HUES64 (cell line): ENCODE measurements around the gene NECAB3.

Source experiments
- H3K27ac ChIP-seq: 2 replicates; pipeline ENCODE4 v1.7.0; 2013; ENCODE audit warnings: low read depth, low read length, inconsistent platforms
- H3K27me3 ChIP-seq: 2 replicates; pipeline ENCODE4 v1.6.1; 2013; ENCODE audit warnings: mild to moderate bottlenecking, low read length; ENCODE audit not compliant: insufficient read depth
- H3K36me3 ChIP-seq: 2 replicates; pipeline ENCODE4 v1.6.1; 2013; ENCODE audit warnings: mild to moderate bottlenecking, low read length; ENCODE audit not compliant: insufficient read depth
- H3K4me1 ChIP-seq: 2 replicates; pipeline ENCODE4 v1.6.1; 2013; ENCODE audit warnings: mild to moderate bottlenecking, low read length, moderate library complexity; ENCODE audit not compliant: insufficient read depth
- H3K4me3 ChIP-seq: 2 replicates; pipeline ENCODE4 v1.5.1; 2013; ENCODE audit warnings: mild to moderate bottlenecking, low read length, moderate library complexity
- H3K9ac ChIP-seq: 2 replicates; pipeline ENCODE4 v1.6.1; 2013; ENCODE audit warnings: mild to moderate bottlenecking, low read depth, low read length
- H3K9me3 ChIP-seq: 2 replicates; pipeline ENCODE4 v1.6.1; 2013; ENCODE audit warnings: low read depth, low read length; ENCODE audit not compliant: insufficient read depth
- WGBS: fragments of 150-250, 120-280 bp; methylation state at CpG from one replicate; pipeline ENCODE4 v1.1.7; 2013; ENCODE audit warnings: missing lambda C conversion rate; 5-methylcytosine and 5-hydroxymethylcytosine counted together

Gene NECAB3

DNA sequence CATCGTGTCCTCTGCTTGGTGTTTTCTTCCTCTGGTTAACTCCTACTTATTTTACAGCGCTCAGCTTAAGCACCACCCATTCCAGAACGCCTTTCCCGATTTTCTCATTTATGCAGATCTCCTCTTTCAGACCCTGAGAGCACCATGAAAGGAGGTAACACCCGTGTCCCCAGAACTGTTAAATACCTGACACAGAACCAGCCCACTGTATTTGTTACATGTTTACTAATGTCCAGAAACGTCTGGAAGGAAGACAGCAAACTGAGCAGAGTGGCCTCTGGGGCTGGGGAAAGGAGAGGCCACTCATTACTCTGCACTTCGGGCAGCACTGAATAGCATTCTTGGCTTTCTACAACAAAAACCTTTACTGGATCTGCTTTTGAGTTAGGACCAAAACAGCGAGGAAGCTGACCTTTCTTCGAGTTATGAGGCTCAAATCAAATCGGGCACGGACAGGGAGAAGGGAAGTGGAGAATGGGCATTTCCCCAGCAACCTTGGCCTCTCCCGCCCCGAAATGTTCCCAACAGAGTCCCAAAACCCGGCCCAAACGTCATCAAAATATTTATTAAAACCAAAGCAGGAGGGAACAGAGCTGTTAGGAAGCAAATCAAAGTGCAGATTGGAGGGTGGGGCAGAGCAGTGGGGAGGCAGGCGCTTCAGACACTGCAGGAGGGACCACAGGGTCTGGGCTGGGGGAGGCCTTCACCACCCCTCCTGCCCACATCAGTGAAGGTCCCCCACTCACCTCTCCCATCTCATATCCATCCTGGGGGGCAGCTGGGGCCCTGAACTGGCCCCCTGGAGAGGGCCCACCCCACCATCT, 1.1 kb upstream of the NECAB3 start:
- H3K27ac ChIP-seq, result no peak overlapping the region; the same call in 1 of the 2 replicates
- no peaks in the 10 kb centered on the region for H3K9me3 ChIP-seq
- 54% methylated on average over 16 of the region's 16 CpGs for WGBS
- H3K4me1 ChIP-seq, result peaks cover 13% of the 10 kb centered on the region
- no peak overlapping the region for H3K9ac ChIP-seq
- H3K36me3 ChIP-seq, result peaks cover 53% of the 10 kb centered on the region
- H3K4me3 ChIP-seq, result peak overlapping the region; percentile 77
- no peaks in the 10 kb centered on the region for H3K27me3 ChIP-seq

- Histone ChIP-seq H3K9ac (peak overlapping the region; percentile 75), H3K36me3 (peaks cover 39% of the 10 kb centered on the region), H3K4me1 (peaks cover 13% of the 10 kb centered on the region), H3K9me3 (no peaks in the 10 kb centered on the region), H3K27ac (no peak overlapping the region), H3K27me3 (no peaks in the 10 kb centered on the region), H3K4me3 (peak overlapping the region; percentile 77)
- 5% methylated on average over 29 of the region's 29 CpGs for WGBS
These were observed 576 bp downstream of the NECAB3 start for GRCh38 chr20:33673410-33674293.

DNA sequence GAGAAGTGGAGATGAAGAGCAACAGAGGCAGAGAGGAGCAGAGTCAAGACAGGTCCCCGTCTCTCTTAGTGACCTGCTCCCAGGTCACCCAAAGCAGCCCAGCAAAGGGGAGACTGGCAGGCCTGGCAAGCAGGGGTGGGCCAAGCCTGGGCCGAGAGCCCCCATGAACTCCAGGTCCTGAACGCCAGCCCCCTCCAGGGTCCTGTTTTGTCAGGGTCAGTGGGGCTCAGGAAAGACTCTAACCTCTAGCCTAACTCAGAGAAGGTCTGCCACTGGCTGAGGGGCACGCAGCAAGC, 1.2 kb downstream of the NECAB3 start:
- no peak overlapping the region for H3K27ac ChIP-seq
- H3K4me1 ChIP-seq, result peaks cover 13% of the 10 kb centered on the region
- H3K36me3 ChIP-seq, result peaks cover 36% of the 10 kb centered on the region
- WGBS, result 67% methylated on average over 4 of the region's 4 CpGs
- no peaks in the 10 kb centered on the region for H3K9me3 ChIP-seq
- no peaks in the 10 kb centered on the region for H3K27me3 ChIP-seq
- peak overlapping the region; percentile 75 for H3K9ac ChIP-seq
- peak overlapping the region; percentile 77 for H3K4me3 ChIP-seq

- H3K9ac ChIP-seq, result no peak overlapping the region
- H3K27me3 ChIP-seq, result peaks cover 2% of the 10 kb centered on the region
- H3K4me3 ChIP-seq, result peak overlapping the region; percentile 77
- 69% methylated on average over 17 of the region's 17 CpGs for WGBS
- peaks cover 31% of the 10 kb centered on the region for H3K36me3 ChIP-seq
- H3K4me1 ChIP-seq, result peaks cover 13% of the 10 kb centered on the region
- no peaks in the 10 kb centered on the region for H3K9me3 ChIP-seq
- H3K27ac ChIP-seq, result no peak overlapping the region
These were observed 1.7 kb downstream of the NECAB3 start for GRCh38 chr20:33672426-33673113.

DNA sequence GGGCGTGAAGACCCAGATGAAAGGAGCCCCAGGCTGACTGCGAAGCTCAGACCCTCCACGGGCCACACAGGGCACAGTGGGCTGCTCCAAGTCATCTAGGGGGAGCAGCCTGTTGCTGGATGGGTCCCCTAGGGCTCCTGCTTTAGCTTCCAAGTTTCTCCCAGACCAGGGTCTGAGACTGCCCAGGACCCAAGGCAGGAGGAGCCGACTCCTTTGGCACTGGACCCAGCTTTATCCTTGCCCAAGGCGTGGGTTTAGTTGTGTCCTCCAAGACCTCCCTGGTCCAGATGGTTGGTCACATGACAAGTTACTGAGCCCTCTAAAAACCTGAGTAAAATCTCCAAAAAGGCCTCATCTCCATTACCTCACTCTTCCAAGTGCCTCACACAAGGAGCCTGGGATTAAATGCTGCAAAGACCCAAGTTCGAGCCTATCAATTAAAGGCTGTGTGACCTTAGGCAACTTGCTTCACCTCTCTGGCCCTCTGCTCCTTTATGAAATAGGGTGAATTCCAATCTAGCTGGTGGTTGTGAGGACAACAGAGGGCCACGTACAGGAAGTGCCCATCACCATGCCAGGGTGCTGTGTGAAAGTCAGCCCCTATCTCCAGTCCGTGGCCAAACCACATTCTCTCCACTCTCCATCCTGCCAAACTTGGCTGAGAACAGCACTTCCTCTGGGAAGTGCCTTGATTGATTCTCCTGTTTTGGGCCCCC, 2.5 kb downstream of the NECAB3 start:
- Histone ChIP-seq H3K9ac (no peak overlapping the region), H3K36me3 (peaks cover 23% of the 10 kb centered on the region), H3K4me3 (no peak overlapping the region)

GRCh38 chr20:33670715-33671499, 3.3 kb downstream of the NECAB3 start:
- 92% methylated on average over 6 of the region's 6 CpGs for WGBS
- Histone ChIP-seq H3K9ac (no peak overlapping the region), H3K27ac (no peak overlapping the region), H3K4me1 (peaks cover 19% of the 10 kb centered on the region), H3K4me3 (no peak overlapping the region), H3K9me3 (no peaks in the 10 kb centered on the region), H3K27me3 (peaks cover 7% of the 10 kb centered on the region), H3K36me3 (peaks cover 15% of the 10 kb centered on the region; the same call in 1 of the 2 replicates)

More for the DNA sequence above, 2.5 kb downstream of the NECAB3 start:
- Histone ChIP-seq H3K4me1 (peaks cover 13% of the 10 kb centered on the region), H3K27ac (no peak overlapping the region), H3K27me3 (peaks cover 7% of the 10 kb centered on the region), H3K9me3 (no peaks in the 10 kb centered on the region)
- 93% methylated on average over 8 of the region's 8 CpGs for WGBS

- Histone ChIP-seq H3K36me3 (peaks cover 15% of the 10 kb centered on the region; the same call in 1 of the 2 replicates), H3K4me3 (no peak overlapping the region), H3K9ac (no peak overlapping the region), H3K27ac (no peak overlapping the region), H3K4me1 (peaks cover 16% of the 10 kb centered on the region), H3K9me3 (no peaks in the 10 kb centered on the region), H3K27me3 (peaks cover 7% of the 10 kb centered on the region)
- WGBS, result 94% methylated on average over 13 of the region's 13 CpGs
These were observed 4.2 kb downstream of the NECAB3 start for GRCh38 chr20:33669873-33670640.

- Histone ChIP-seq H3K4me1 (peaks cover 15% of the 10 kb centered on the region), H3K27ac (no peak overlapping the region), H3K27me3 (peaks cover 7% of the 10 kb centered on the region), H3K4me3 (no peak overlapping the region), H3K36me3 (peaks cover 15% of the 10 kb centered on the region; the same call in 1 of the 2 replicates), H3K9me3 (no peaks in the 10 kb centered on the region), H3K9ac (no peak overlapping the region)
- 96% methylated on average over 5 of the region's 5 CpGs for WGBS
These were observed 5.0 kb downstream of the NECAB3 start for GRCh38 chr20:33669224-33669623.

DNA sequence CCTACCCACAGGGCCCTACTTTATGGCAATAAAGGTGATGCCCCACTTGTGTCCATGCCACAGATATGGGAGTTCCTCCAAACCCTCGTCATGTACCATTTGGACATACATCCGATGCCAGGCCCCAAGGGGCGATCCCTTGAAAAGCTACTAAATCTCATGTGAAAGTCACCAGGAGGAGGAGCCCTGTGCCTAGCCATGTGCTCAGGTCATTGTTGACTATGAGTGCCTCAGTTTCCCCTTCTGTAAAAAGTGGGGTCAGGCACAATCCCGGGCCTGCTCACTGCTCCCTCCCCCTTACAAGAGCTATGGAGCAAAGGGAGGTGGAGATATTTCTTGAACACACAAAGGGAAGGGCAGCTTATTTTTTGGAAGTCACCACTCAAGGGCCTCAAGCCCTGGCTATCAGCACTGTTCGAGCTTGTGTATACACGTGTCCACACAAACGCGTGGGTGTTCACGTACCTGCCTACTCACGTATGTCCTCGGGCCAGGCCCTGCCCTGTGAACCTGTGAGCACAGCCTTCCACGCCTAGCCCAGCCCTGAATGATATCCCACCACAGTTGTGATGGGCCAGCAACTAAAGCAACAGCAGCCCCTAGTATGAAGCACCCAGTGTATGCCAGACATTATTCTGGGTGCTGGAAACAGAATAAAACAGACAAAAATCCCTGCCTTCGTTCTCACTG, 5.6 kb downstream of the NECAB3 start:
- WGBS, result 94% methylated on average over 12 of the region's 13 CpGs
- Histone ChIP-seq H3K36me3 (peaks cover 15% of the 10 kb centered on the region; the same call in 1 of the 2 replicates), H3K27me3 (peaks cover 7% of the 10 kb centered on the region), H3K9me3 (no peaks in the 10 kb centered on the region), H3K4me1 (peaks cover 15% of the 10 kb centered on the region), H3K27ac (no peak overlapping the region), H3K4me3 (no peak overlapping the region), H3K9ac (no peak overlapping the region)
